HG03342 (cell line): ENCODE measurements around the gene ZBTB7C.

Experiments used
- ATAC-seq: cut with Tn5 transposase; IDR thresholded peaks from one replicate; pipeline ENCODE4 v1.9.1; 2021; ENCODE audit warnings: mild to moderate bottlenecking, moderate library complexity; ENCODE audit not compliant: unreplicated experiment

The ZBTB7C gene

DNA sequence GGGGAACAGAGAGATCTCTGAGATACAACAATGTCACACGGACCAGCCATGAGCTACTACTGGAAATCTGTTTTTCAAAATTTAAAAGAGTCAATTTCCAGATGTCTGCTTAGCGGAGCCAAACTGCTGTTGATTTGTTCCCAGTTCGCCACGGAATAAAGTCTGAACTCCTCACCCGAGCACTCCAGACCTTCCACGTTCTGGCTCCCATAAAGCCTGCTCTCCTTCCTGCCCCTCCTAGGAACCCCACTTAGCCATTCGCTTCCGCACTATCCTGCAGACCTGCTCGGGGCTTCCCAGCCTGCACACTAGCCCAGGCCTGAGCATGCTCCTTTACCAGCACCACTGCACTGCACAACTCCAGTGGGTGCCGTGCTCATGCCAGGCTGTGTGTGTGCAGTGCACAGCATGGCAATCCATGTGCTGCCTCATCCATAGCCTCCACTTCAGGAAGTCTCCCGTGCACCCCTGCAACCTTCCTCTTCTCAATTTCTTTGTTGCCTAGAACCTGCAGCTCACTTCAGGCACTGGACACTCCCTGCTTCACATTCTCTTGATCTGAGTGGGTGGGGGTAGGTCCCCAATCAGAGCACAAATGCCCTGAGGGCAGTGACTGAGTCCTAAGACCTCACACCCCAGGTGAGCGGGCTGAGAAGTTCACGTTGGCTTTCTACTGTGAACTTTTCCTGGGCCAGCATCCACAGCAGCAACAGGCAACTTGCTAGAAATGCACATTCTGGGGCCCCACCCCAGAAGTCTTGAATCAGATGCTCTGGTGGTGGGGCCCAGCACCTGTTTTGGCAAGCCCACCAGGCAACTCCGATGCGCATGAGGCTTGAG lies 53.7 kb downstream of the ZBTB7C start:
- no peak for ATAC-seq

GRCh38 chr18:48354746-48355260 lies 54.4 kb downstream of the ZBTB7C start:
- no peak for ATAC-seq

- ATAC-seq: no peak
Measured at GRCh38 chr18:48352051-48352755, 57.0 kb downstream of the ZBTB7C start.

- ATAC-seq: no peak
Measured at GRCh38 chr18:48351216-48352050, 57.8 kb downstream of the ZBTB7C start.

GRCh38 chr18:48348739-48349138 lies 60.4 kb downstream of the ZBTB7C start:
- no peak for ATAC-seq

GRCh38 chr18:48347756-48348326 lies 61.3 kb downstream of the ZBTB7C start:
- ATAC-seq: no peak

DNA sequence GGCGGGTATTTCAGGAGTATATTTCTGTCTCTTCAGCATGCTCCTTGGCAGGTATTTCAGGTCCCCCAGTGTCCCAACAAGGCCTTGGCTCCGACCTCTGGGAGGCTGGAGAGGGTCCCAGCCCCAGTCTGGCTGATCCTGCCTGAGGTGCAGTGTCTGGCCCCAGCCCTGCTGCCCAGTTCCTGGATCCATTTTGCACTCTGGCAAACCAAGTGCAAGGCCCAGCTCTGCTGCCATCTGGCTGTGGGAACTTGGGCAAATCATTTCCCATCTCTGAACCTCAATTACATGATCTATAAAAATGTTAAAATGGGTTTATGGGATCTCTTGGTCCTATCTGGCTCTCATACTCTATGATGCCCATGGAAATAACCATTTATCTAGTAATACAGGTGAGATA lies 63.6 kb downstream of the ZBTB7C start:
- no peak for ATAC-seq

DNA sequence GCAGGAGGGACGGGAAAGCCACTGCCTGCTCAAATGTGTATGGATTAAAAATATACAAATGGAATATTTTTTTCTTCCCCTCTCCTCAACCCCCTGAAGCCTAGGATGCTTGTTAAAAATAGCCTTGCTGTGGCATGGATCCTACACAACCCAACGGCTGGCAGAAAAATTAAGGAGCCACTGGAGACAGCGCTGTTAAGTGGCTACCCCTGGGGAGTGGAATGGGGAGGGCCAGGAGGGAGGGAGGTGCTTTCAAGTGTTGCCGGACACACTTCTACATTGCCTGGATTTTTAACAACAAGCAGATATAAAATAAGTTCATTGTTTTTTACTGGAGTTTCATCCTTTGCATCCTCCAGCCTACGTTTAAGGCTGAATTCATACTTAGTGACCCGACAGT lies 66.6 kb downstream of the ZBTB7C start:
- ATAC-seq: no peak

DNA sequence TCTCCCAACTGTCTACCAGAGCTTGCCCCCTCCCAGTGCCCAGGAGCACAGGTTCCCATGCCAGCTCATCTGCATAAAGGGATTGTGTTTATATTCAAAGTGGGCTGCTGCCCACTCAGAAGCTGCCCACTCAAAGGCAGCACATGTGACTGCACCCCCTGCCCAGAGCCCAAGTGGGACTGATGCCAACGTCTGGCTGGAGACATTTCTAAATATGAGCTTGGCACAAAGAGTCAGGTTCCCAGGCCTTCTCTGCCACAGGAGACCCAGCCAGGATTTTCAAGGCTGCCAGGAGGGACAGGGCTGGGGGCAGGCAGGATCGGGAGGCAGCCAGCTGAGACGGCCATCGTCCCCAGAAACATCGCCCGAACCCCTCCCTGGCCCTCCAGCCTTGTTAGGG lies 67.1 kb downstream of the ZBTB7C start:
- no peak for ATAC-seq

GRCh38 chr18:48340560-48340959 lies 68.6 kb downstream of the ZBTB7C start:
- no peak for ATAC-seq

- ATAC-seq: no peak
Measured at GRCh38 chr18:48339692-48340091, 69.5 kb downstream of the ZBTB7C start.

DNA sequence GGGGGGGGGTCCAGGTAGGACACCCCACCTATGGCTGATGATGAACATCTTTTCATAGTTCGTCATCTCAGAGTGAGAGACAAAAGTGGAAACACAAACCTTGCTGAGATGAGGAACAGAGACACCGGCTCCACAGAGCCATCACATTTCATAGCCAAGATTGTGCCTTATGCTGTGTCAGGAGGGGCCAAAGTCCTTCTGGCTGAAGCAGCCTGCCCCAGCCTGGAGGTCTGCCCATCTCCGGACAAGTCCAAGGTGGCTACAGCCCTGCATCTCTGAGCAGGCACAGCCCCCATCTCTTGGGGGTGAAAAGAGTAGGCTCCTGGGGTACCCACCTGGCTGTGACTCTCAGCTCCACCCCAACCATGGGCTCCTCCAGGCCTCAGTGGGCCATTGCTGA lies 70.3 kb downstream of the ZBTB7C start:
- no peak for ATAC-seq

- no peak for ATAC-seq
Measured at GRCh38 chr18:48337053-48337452, 72.1 kb downstream of the ZBTB7C start.

DNA sequence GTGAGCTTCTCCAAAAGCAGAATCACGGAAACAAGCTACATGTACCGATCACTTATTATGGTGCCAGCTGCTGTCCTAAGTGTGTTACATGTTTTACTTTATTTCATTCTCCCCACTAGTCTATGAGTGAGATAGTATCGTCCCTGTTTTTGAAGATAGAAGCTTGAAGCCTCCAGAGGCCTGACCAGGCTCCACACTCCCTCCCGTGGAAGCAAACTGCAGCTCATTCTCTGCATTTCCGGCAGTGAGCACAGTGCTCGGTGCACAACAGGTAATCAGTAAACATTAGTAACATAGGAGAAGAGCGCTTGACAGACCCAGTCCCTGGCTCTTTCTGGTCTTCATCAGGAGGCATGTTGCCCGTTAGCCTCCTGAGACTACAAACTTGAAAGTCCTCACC lies 72.9 kb downstream of the ZBTB7C start:
- no peak for ATAC-seq

- ATAC-seq: no peak
Measured at GRCh38 chr18:48335829-48336228, 73.4 kb downstream of the ZBTB7C start.

GRCh38 chr18:48334845-48335244 lies 74.3 kb downstream of the ZBTB7C start:
- no peak for ATAC-seq

GRCh38 chr18:48333563-48333962 lies 75.6 kb downstream of the ZBTB7C start:
- no peak for ATAC-seq

- no peak for ATAC-seq
Measured at GRCh38 chr18:48330016-48330991, 78.9 kb downstream of the ZBTB7C start.

DNA sequence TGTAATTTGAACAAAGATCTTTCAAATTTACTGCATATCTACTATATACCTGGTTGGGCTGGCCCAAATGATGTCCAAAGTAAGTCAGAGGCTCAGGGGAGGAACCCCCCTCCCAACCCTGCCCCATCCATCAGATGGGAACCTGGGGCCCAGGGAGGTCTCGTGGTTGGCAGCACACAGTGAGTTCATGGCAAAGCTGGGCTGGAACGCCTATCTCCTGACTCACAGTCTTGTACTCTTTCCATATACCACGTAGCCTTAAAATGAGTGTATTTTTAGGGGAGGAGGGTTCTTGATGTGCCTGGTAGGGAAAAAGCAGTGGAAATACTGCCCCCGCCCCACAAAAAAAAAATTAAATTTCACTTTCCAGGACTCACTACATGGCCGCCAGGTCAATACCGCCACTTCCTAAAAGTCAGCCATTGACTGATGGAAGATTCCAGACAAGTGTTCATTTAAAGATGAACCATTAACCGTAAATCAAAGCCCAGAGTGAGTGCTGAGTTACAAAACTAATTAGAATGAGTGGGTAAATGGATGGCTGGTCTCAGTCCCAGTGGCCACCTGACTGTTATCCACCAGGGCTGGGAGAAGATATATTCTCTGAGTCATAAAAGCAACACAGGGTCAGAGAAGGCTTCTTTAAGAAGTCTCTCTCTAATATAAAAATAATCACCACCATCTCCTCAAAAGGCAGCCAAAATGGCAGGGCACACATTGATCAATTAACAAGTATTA lies 80.5 kb downstream of the ZBTB7C start:
- ATAC-seq: no peak
